ENCODE measurements around the gene DOK7. TPM values are rescaled to one million over a fixed set of nuclear protein-coding genes. Genes with fewer than 3 reads are reported as not detected.

Gene DOK7
- total and polyA plus RNA-seq, 2 donors (not counting 3 experiments of a cell fraction or from before 2014, with no cell fraction given), result not detected

DNA sequence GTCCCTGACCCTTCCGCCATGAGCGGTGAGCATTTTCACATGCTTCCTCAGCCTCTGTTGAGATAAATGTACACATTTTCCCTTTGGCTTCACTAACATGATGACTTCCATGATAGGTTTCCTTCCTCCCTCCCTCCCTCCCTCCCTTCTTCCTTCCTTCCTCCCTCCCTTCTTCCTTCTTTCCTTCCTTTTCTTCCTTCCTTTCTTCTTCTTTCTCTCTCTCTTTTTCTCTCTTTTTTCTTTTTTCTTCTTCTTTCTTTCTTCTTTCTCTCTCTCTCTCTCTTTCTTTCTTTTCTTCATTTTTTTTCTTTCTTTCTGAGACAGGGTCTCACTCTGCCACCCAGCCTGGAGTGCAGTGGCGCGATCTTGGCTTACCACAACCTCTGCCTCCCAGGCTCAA lies 12.5 kb upstream of the DOK7 start:
- Histone ChIP-seq H3K9me3 (replicated peaks; ENCODE audit: control insufficient read depth, insufficient read depth, low read length) (no peaks in the 10 kb centered on the region), H3K9ac (replicated peaks; ENCODE audit: extremely low read depth, insufficient read depth, low read length) (no peak overlapping the region), H3K9me1 (replicated peaks; ENCODE audit: control insufficient read depth, extremely low read depth, insufficient read depth, low read length) (no peaks in the 10 kb centered on the region), H3K4me2 (ENCODE audit: insufficient read depth, low read length) (no peak overlapping the region), H3K4me3 (replicated peaks in 1 of 3; ENCODE audit: insufficient read depth in 1 of 3, low read depth in 1 of 3, low read length in 3 of 3) (no peak overlapping the region), H3K4me1 (ENCODE audit: control insufficient read depth, extremely low read depth, insufficient read depth, low read length) (peaks cover 4% of the 10 kb centered on the region), H2AFZ (ENCODE audit: low read depth, low read length) (no peak overlapping the region), H4K20me1 (replicated peaks; ENCODE audit: control insufficient read depth, extremely low read depth, insufficient read depth, low read length) (no peaks in the 10 kb centered on the region), H3K27ac (ENCODE audit: insufficient read depth, low read depth, low read length) (no peak overlapping the region), H3K79me2 (ENCODE audit: control insufficient read depth, insufficient read depth, low read length) (no peaks in the 10 kb centered on the region), H3K36me3 (ENCODE audit: control insufficient read depth in 2 of 2, extremely low read depth in 1 of 2, insufficient read depth in 2 of 2, low read length in 2 of 2) (no peaks in the 10 kb centered on the region), H3K27me3 (ENCODE audit: control insufficient read depth in 2 of 2, insufficient read depth in 2 of 2, low read length in 2 of 2) (peaks cover 0 to 2% of the 10 kb centered on the region in 2 experiments)
- dilution Hi-C loops (cut with MboI; ENCODE audit: extremely low pct_ligation_motif_present, low sequenced_read_pairs), result no loop called here
- no peak for FAIRE-seq
- TF ChIP-seq EZH2 (IDR thresholded peaks at IDR 0.05; ENCODE audit: borderline replicate concordance, low read depth, low read length, severe bottlenecking), result no peak
- no peak for TF ChIP-seq POLR2A (IDR thresholded peaks at IDR 0.05; ENCODE audit: low read depth, low read length)
- TF ChIP-seq JUN (IDR thresholded peaks at IDR 0.05; ENCODE audit: borderline replicate concordance, insufficient read depth, insufficient read length, low read depth), result no peak
- no peak for TF ChIP-seq POLR2AphosphoS5 (IDR thresholded peaks at IDR 0.05; ENCODE audit: insufficient read depth, low read depth, low read length)
- TF ChIP-seq, protein P1, sequence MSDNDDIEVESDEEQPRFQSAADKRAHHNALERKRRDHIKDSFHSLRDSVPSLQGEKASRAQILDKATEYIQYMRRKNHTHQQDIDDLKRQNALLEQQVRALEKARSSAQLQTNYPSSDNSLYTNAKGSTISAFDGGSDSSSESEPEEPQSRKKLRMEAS (IDR thresholded peaks at IDR 0.05; ENCODE audit: insufficient read depth, insufficient read length), result no peak
- no peak for TF ChIP-seq FOS (IDR thresholded peaks at IDR 0.05; ENCODE audit: borderline replicate concordance, insufficient read depth, low read length)
- intact Hi-C loops (cut with micrococcal nuclease), result no loop called here
- no peak for DNase-seq (ENCODE audit: low read depth, low spot score)
- ChIA-PET CTCF (interaction anchor here (0.7 kb wide), 1 partner anchor 30 kb away, joined by 3 read pairs; no protein-coding TSS in a partner anchor), POLR2A (no interaction called here)
- BruUV-seq (replicated peaks), result no TSS peak

DNA sequence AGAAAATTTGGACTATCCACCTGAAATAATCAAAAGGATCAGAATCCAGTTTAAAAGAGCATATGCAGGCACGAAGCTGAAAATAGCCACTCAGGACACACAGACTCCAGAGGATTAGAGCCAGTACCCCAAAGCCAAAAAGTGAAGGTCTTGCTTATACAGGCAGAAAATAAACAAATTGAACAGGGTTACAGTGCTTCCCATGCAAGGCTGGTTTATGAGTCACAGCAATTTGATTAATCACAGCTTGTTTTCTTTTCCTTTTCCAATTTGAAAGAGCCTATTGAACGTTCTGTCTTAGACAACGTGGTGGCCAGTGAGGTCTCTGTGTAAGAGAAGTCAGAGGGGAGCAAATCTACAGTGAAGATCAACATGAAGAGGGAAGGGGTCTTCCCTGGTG lies 11.2 kb upstream of the DOK7 start:
- ChIA-PET CTCF (interaction anchor here (0.8 to 2.0 kb wide), 14 partner anchors 9 to 491 kb away, joined by 3 to 13 read pairs (median 4); partner anchors contain the start of gene HGFAC), POLR2A (no interaction called here)
- no peak overlapping the region for H3K4me2 ChIP-seq (ENCODE audit: insufficient read depth, low read length)
- no peak overlapping the region for H3K27ac ChIP-seq (ENCODE audit: insufficient read depth, low read depth, low read length)
- H4K20me1 ChIP-seq (replicated peaks; ENCODE audit: control insufficient read depth, extremely low read depth, insufficient read depth, low read length), result no peaks in the 10 kb centered on the region
- peak; percentile 34 for DNase-seq (ENCODE audit: low read depth, low spot score)
- intact Hi-C loops (cut with micrococcal nuclease), result no loop called here
- peaks cover 4% of the 10 kb centered on the region for H3K4me1 ChIP-seq (ENCODE audit: control insufficient read depth, extremely low read depth, insufficient read depth, low read length)
- no peak overlapping the region for H3K9ac ChIP-seq (replicated peaks; ENCODE audit: extremely low read depth, insufficient read depth, low read length)
- no peaks in the 10 kb centered on the region for H3K79me2 ChIP-seq (ENCODE audit: control insufficient read depth, insufficient read depth, low read length)
- dilution Hi-C loops (cut with MboI; ENCODE audit: extremely low pct_ligation_motif_present, low sequenced_read_pairs), result no loop called here
- no peak overlapping the region for H3K4me3 ChIP-seq (replicated peaks in 1 of 3; ENCODE audit: insufficient read depth in 1 of 3, low read depth in 1 of 3, low read length in 3 of 3)
- no peaks in the 10 kb centered on the region for H3K9me3 ChIP-seq (replicated peaks; ENCODE audit: control insufficient read depth, insufficient read depth, low read length)
- peak overlapping the region; percentile 47 for H2AFZ ChIP-seq (ENCODE audit: low read depth, low read length)
- no TSS peak for BruUV-seq (replicated peaks)
- H3K9me1 ChIP-seq (replicated peaks; ENCODE audit: control insufficient read depth, extremely low read depth, insufficient read depth, low read length), result no peaks in the 10 kb centered on the region
- no peaks in the 10 kb centered on the region for H3K36me3 ChIP-seq (ENCODE audit: control insufficient read depth in 2 of 2, extremely low read depth in 1 of 2, insufficient read depth in 2 of 2, low read length in 2 of 2)
- H3K27me3 ChIP-seq (ENCODE audit: control insufficient read depth in 2 of 2, insufficient read depth in 2 of 2, low read length in 2 of 2), result peaks cover 0 to 2% of the 10 kb centered on the region in 2 experiments
- FAIRE-seq, result peak; percentile 85
- TF ChIP-seq POLR2A (IDR thresholded peaks at IDR 0.05; ENCODE audit: low read depth, low read length) (no peak), JUN (IDR thresholded peaks at IDR 0.05; ENCODE audit: borderline replicate concordance, insufficient read depth, insufficient read length, low read depth) (no peak), FOS (IDR thresholded peaks at IDR 0.05; ENCODE audit: borderline replicate concordance, insufficient read depth, low read length) (peak; percentile 54), MYC (IDR thresholded peaks at IDR 0.05; ENCODE audit: low read depth, low read length) (no peak)
- TF ChIP-seq, protein P2, sequence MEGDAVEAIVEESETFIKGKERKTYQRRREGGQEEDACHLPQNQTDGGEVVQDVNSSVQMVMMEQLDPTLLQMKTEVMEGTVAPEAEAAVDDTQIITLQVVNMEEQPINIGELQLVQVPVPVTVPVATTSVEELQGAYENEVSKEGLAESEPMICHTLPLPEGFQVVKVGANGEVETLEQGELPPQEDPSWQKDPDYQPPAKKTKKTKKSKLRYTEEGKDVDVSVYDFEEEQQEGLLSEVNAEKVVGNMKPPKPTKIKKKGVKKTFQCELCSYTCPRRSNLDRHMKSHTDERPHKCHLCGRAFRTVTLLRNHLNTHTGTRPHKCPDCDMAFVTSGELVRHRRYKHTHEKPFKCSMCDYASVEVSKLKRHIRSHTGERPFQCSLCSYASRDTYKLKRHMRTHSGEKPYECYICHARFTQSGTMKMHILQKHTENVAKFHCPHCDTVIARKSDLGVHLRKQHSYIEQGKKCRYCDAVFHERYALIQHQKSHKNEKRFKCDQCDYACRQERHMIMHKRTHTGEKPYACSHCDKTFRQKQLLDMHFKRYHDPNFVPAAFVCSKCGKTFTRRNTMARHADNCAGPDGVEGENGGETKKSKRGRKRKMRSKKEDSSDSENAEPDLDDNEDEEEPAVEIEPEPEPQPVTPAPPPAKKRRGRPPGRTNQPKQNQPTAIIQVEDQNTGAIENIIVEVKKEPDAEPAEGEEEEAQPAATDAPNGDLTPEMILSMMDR (IDR thresholded peaks at IDR 0.05; ENCODE audit: extremely low read depth in 1 of 2, insufficient read depth in 1 of 2, low read depth in 1 of 2, low read length in 2 of 2), result no peak

Measured in endothelial cell of umbilical vein (primary cell).